ENCODE measurements around the gene SHPK. TPM values are rescaled to one million over a fixed set of nuclear protein-coding genes. Genes with fewer than 3 reads are reported as not detected.

Gene SHPK
- 13.1 and 18.2 TPM in 2 replicates for total RNA-seq

GRCh38 chr17:3636154-3636907 is at the start of gene SHPK, which contains the start of gene CTNS:
SHPK (minus strand) TSS chr17:3636250; CDS start chr17:3636219, 31 bp downstream.
CTNS (plus strand) TSS chr17:3636760; CDS start chr17:3640207, 3,447 bp downstream.

GRCh38 chr17:3668279-3669084 is 32.4 kb upstream of the SHPK start, which contains the start of the genes EMC6 and TAX1BP3:
EMC6 (plus strand) TSS chr17:3668812; CDS start chr17:3669147, 335 bp downstream.
TAX1BP3 (minus strand) TSS chr17:3668578; CDS start chr17:3668526, 52 bp downstream.

Other genes with a start within 250 kb of the SHPK start
- 0.50 TPM in 1 of 2 replicates, not detected in the other for gene OR3A2, start 249.9 kb downstream of the SHPK start, total RNA-seq
- gene OR1E1, start 237.8 kb downstream of the SHPK start, total RNA-seq: 0.17 TPM in 1 of 2 replicates, not detected in the other
- not detected in 2 replicates for gene OR3A3, start 224.9 kb downstream of the SHPK start, total RNA-seq
- gene OR1E2, start 202.4 kb downstream of the SHPK start, total RNA-seq: not detected in 2 replicates
- gene SPATA22, start 164.4 kb downstream of the SHPK start, total RNA-seq: 1.2 and 2.5 TPM in 2 replicates
- gene ASPA, start 160.3 kb downstream of the SHPK start, total RNA-seq: 1.2 and 1.8 TPM in 2 replicates
- gene TRPV3, start 78.4 kb downstream of the SHPK start, total RNA-seq: 1.0 and 1.7 TPM in 2 replicates
- 2.0 and 6.6 TPM in 2 replicates for gene TRPV1, start 26.8 kb downstream of the SHPK start, total RNA-seq
- gene CTNS, start 510 bp upstream of the SHPK start, total RNA-seq: 28.9 and 30.5 TPM in 2 replicates
- 135 and 166 TPM in 2 replicates for gene TAX1BP3, start 32.3 kb upstream of the SHPK start, total RNA-seq
- 12.6 and 14.7 TPM in 2 replicates for gene EMC6, start 32.6 kb upstream of the SHPK start, total RNA-seq
- gene P2RX5, start 59.9 kb upstream of the SHPK start, total RNA-seq: 0.87 and 4.1 TPM in 2 replicates
- gene HASPIN, start 87.7 kb upstream of the SHPK start, total RNA-seq: 0.99 and 5.1 TPM in 2 replicates
- 10.1 and 18.9 TPM in 2 replicates for gene ITGAE, start 164.9 kb upstream of the SHPK start, total RNA-seq
- gene NCBP3, start 210.0 kb upstream of the SHPK start, total RNA-seq: 16.7 and 32.3 TPM in 2 replicates